Epidermal melanocyte (primary cell): ENCODE data around the gene WDR37.

Experiments
- DNase-seq: peaks from one replicate; pipeline ENCODE4 v3.0.0; 2011; ENCODE audit warnings: low spot score; ENCODE audit not compliant: insufficient read length

Gene WDR37

GRCh38 chr10:1124796-1125195 is 68.6 kb downstream of the WDR37 start:
- no peak for DNase-seq

- DNase-seq: no peak
Measured at GRCh38 chr10:1126461-1126860, 70.3 kb downstream of the WDR37 start.

GRCh38 chr10:1127629-1128028 is 71.4 kb downstream of the WDR37 start:
- no peak for DNase-seq

- no peak for DNase-seq
Measured at GRCh38 chr10:1128115-1128514, 71.9 kb downstream of the WDR37 start.

- no peak for DNase-seq
Measured at GRCh38 chr10:1128649-1129048, 72.5 kb downstream of the WDR37 start.

- DNase-seq: no peak
Measured at GRCh38 chr10:1130226-1130625, 74.0 kb downstream of the WDR37 start.

GRCh38 chr10:1130995-1131790 is 75.0 kb downstream of the WDR37 start:
- no peak for DNase-seq

- no peak for DNase-seq
Measured at GRCh38 chr10:1132584-1132983, 76.4 kb downstream of the WDR37 start.

GRCh38 chr10:1133495-1134045 is 77.4 kb downstream of the WDR37 start:
- no peak for DNase-seq

GRCh38 chr10:1134156-1134555 is 78.0 kb downstream of the WDR37 start:
- DNase-seq: no peak

- no peak for DNase-seq
Measured at GRCh38 chr10:1136268-1136667, 80.1 kb downstream of the WDR37 start.

GRCh38 chr10:1137499-1138163 is 81.4 kb downstream of the WDR37 start:
- DNase-seq: no peak

- DNase-seq: no peak
Measured at GRCh38 chr10:1138529-1138928, 82.3 kb downstream of the WDR37 start.

- no peak for DNase-seq
Measured at GRCh38 chr10:1141261-1141660, 85.1 kb downstream of the WDR37 start.

- no peak for DNase-seq
Measured at GRCh38 chr10:1141701-1142100, 85.5 kb downstream of the WDR37 start.

- DNase-seq: no peak
Measured at GRCh38 chr10:1142596-1142995, 86.4 kb downstream of the WDR37 start.

GRCh38 chr10:1147810-1148209 is 91.6 kb downstream of the WDR37 start:
- DNase-seq: no peak

- DNase-seq: no peak
Measured at GRCh38 chr10:1148855-1149605, 92.8 kb downstream of the WDR37 start.

GRCh38 chr10:1149793-1150637 is 93.8 kb downstream of the WDR37 start:
- no peak for DNase-seq

GRCh38 chr10:1150638-1150955 is 94.4 kb downstream of the WDR37 start:
- DNase-seq: no peak
